CD4-positive, alpha-beta T cell treated with Interleukin-15 for 4 hours (primary cell): Measurements from ENCODE around the gene CPEB3.
A peak's percentile ranks its signal among the peaks of the same experiment; 100 is the strongest.
"Not testable (repeated sequence)": the region's sequence is repeated elsewhere in the genome, so short reads cannot be mapped to it uniquely, and the experiment has no call there.

Experiments used
- DNase-seq: peaks from one replicate; pipeline ENCODE4 v3.0.0-alpha.2; 2020; ENCODE audit warnings: low spot score

The CPEB3 gene

GRCh38 chr10:92031580-92031979, 259.3 kb downstream of the CPEB3 start:
- no peak for DNase-seq

DNA sequence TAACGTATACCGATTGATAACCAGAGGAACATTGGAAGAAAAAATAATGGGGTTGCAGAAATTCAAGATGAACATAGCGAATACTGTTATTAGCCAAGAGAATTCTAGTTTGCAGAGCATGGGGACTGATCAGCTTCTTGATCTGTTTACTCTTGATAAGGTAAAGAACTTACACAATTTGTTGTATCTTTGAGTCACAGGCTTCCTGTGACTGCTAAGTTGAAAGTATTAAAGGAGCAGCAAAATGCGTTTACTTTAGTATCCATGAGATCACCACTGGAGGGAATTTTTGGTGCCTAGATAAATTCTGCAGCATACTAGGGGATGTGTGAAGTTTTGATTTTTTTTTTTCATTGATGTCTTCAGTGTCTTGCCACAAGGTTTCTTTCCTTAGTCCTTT, 263.7 kb downstream of the CPEB3 start:
- no peak for DNase-seq

DNA sequence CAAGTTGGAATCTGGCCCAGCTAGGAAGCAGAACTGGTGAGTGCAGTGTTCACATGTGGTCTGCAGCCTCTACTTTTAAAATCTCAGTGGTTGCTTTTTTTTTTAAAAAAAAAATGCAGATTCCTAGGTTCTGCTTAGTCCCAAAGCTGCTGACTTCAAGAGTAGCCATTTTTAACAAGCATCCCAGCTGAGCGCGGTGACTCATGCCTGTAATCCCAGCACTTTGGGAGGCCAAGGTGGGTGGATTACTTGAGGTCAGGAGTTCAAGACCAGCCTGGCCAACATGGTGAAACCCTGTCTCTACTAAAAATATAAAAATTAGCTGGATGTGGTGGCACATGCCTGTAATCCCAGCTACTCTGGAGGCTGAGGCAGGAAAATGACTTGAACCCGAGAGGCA, 265.5 kb downstream of the CPEB3 start:
- not testable (repeated sequence) for DNase-seq

GRCh38 chr10:92024700-92025099, 266.2 kb downstream of the CPEB3 start:
- no peak for DNase-seq

- DNase-seq: no peak
These were observed 276.3 kb downstream of the CPEB3 start for GRCh38 chr10:92014620-92015019.

DNA sequence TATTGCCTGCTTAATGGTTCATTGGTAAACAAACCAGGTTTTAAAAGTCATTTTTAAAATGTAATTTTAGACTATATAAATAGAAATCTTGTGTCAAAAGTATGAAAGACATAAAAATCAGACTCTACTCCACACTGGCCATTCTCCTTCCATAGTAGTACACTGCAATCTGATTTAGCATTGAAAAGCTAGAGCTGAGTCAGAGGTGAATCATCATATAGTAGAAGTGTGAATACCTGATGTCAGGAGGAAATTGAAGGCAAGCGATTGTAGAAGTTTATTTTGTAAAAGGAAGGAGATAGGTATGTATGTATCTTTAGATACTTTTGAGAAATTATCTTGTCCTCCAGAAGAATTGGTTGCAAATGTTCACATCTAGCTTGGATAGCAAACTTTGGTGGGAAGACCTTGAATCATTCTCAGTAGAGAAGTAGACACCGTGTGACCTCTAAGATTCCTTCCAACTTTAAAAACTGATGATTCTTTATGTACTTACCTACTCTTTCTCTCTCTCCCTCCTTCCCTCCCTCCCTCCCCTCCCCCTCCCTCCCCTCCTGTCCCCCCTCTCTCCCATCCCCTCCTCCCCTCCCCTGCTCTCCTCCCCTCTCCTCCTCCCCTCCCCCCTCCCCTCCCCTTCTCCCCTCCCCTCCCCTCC, 279.2 kb downstream of the CPEB3 start:
- peak; percentile 10 for DNase-seq

GRCh38 chr10:92010047-92010735, 280.7 kb downstream of the CPEB3 start:
- DNase-seq: no peak

GRCh38 chr10:92009445-92009844, 281.4 kb downstream of the CPEB3 start:
- DNase-seq: no peak

GRCh38 chr10:92005978-92006377, 284.9 kb downstream of the CPEB3 start:
- no peak for DNase-seq

- DNase-seq: no peak
These were observed 287.6 kb downstream of the CPEB3 start for GRCh38 chr10:92003258-92003657.

DNA sequence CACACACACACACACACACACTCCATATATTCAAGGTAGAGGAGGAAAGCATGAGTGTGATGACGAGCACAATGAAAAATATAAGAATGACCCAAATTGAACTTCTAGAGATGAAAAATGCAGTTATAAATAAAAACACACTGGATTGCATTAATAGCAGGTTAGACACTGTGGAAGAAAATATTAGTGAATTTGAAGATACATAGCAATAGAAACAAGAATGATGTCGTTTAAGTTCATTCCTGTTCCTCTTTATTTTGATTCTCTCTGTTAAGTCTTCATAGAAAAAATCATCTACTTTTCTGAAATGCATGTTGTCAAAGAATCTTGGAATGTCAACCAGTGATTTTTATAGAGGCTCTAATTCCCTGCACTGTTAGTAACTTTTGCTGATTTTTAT, 288.9 kb downstream of the CPEB3 start:
- no peak for DNase-seq

- no peak for DNase-seq
These were observed 289.3 kb downstream of the CPEB3 start for GRCh38 chr10:92001581-92001980.
